SKM-1 (cell line): ENCODE data around the gene CALML4.
"Not testable (repeated sequence)": the region's sequence is repeated elsewhere in the genome, so short reads cannot be mapped to it uniquely, and the experiment has no call there.

Experiments used
- DNase-seq: peaks from one replicate; lab custom pipeline; 2025; ENCODE audit not compliant: unreplicated experiment; lab: John Stamatoyannopoulos, UW

CALML4 gene

DNA sequence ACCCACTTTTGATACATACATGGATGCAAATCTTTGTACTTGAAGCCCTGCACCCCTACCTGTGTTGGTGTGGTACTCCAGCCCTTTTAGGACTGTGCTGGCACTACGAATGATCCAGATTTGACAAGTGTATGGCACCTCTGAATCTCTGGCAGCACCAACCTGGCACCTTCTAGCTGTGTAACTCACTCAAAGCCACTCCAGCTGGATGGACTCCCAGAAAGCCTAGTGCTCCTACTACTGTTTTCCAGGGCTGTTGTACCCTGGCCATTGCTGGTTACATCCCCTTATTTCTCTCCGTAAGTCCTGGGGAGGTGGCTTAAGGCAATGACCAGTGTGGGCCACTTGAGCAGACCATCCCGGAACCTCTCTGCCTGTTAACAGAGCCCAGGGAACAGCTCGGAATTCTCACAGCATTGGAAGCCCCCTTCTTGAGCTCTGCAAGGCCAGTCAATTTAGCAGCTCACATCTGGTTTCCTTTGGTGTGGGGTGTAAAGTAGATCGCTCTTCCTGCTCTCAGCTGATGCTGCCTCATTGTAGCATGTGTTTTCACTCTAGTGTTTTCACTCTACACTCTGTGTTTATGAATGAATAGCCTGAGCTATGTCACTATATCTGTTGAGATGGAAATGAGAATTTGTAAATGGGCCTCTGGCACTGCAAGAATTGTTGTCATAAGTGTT is 12.2 kb downstream of the CALML4 start:
- DNase-seq: no peak

- no peak for DNase-seq
These were observed 13.0 kb downstream of the CALML4 start for GRCh38 chr15:68192117-68192516.

DNA sequence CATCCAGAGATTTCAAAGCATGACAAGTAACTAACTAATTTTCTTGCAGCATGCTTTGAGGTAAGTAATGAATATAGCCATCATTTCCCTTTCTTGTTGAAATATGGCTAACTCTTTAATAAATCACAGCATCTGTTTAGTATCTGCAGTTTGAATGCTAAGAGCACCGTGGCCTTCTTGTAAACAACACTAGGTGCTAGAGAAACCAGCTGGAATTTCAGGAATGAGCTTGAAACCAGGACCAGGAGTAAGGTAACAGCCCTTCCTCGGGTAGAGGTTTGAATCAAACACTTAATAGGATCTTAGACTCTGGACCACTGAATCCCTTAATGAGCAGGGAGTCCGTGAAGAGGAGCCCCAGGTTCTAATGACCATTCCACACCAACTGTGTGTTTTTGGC is 13.6 kb downstream of the CALML4 start:
- no peak for DNase-seq

DNA sequence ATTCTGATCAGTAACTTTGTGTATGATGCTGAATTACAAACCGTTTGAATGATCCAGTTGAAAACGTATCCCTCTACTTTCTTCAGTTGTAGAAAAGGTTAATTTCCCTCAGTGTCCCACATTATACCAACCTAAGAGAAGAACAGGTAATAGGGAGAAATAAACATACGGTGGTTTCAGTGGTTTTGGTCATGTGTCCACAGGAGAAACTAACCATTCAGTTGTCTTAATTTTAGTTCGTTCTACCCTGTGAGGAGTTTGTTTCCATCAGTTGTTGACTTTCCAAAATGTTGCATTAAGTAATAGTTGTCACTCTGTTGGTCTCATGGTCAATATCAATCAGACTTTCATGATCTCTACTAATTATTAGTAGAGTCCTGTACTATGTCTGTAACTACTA is 15.1 kb downstream of the CALML4 start:
- no peak for DNase-seq

DNA sequence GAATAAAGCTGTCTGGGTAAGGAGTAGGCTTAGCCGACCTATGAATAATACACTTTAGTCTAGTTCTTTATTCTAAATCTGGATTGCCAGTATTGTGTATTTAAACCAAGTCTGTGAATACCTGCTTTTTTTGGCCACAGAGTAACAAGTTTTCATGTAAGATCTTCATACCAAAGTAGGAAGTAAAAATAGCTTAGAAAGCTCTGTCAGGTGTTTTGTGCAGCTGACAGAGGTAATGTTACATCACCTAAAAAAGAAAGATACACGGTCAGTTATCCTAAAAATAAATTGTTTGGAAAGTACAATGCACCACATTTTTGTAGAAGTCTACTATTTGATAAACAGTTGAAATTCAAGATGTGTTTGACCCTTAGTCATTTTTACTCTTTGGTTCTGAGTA is 16.5 kb downstream of the CALML4 start:
- DNase-seq: no peak

DNA sequence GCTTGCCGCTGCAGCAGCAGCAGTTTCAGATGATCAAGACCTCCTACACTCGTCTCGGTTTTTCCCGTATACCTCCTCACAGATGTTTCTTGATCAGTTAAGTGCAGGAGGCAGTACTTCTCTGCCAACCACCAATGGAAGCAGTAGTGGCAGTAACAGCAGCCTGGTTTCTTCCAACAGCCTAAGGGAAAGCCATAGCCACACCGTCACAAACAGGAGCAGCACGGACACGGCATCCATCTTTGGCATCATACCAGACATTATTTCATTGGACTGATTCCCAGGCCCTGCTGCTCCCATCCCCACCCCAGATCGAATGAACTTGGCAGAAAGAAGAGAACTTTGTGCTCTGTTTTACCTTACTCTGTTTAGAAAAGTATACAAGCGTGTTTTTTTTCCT is 17.6 kb downstream of the CALML4 start:
- no peak for DNase-seq

- DNase-seq: no peak
These were observed 18.3 kb downstream of the CALML4 start for GRCh38 chr15:68186671-68187397.

- no peak for DNase-seq
These were observed 20.3 kb downstream of the CALML4 start for GRCh38 chr15:68184616-68185480.

GRCh38 chr15:68183616-68184315 is 21.4 kb downstream of the CALML4 start:
- no peak for DNase-seq

GRCh38 chr15:68177742-68178141 is 27.4 kb downstream of the CALML4 start:
- DNase-seq: no peak

DNA sequence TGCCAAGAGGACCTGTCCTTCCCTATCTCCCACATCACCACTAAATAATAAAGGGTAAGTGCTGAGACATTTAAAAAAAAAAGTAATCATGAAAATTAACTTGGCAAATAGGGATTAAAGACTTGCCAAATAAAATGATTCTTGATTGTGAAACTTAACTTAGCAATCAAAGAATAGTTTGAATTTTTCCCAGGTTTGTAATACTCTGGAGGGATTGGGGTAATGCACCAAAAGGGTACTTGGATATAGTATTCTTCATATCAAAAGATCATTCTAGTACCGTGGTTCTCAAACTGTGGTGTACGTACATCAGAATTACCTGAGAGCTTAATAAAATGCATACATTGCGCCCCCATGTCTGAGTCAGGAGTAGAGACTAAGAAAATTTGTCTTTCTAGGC is 28.5 kb downstream of the CALML4 start:
- DNase-seq: no peak

DNA sequence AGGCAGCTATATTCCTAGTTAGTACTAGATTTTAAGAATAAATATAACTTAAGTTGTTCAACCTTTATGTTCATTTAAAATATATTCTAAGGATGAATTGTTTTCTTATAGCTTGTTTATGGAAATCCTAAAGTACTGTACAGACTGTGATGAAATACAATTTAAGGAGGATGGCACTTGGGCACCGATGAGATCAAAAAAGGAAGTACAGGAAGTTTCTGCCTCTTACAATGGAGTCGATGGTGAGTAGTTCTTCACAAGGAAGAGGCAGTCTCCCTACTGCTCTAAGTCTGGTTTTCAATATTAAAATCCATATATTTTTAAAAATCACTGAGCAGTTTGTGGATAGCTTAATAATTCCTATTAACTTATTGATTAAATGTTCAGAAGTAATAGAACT is 29.6 kb downstream of the CALML4 start:
- no peak for DNase-seq

DNA sequence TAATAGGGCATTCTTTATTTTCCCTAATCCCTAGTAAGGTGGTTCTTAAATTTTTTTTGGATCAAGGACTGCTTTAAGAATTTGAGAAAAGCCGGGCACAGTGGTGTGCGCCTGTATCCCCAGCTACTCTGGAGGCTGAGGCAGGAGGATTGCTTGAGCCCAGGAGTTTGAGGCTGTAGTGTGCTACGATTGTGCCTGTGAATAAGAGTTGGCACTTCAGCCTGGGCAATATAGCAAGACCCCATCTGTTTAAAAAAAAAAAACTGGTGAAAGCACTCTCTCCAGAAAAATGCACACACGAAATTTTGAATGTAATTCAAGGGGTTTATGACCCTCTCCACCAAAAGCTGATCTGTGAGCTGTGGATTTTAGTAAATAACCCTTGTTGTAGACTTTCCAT is 32.0 kb downstream of the CALML4 start:
- DNase-seq: no peak

DNA sequence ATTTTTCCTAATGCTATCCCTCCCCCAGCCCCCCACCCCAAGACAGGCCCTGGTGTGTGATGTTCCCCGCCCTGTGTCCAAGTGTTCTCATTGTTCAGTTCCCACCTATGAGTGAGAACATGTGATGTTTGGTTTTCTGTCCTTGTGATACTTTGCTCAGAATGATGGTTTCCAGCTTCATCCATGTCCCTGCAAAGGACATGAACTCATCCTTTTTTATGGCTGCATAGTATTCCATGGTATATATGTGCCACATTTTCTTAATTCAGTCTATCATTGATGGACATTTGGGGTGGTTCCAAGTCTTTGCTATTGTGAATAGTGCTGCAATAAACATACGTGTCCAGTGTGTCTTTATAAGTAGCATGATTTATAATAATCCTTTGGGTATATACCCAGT is 33.1 kb downstream of the CALML4 start:
- DNase-seq: not testable (repeated sequence)

GRCh38 chr15:68166847-68167246 is 38.3 kb downstream of the CALML4 start:
- DNase-seq: no peak

DNA sequence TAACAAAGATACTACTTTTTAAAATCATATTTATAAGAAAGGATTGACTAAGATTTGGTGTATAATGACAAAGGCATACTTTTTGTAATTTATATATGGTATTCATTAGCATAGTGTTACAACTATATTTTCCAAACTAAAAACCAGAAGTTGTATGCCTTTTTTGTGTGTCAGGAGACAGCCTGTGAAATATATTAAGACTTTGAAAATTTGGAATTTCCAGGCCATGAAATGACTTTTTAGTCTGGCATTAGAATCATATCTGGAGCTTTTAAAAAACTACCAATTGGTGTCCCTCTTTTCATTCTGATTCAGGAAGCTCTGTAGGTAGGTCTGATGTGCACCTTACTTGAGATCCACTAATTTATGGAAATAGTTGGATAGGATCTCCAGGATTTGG is 41.9 kb downstream of the CALML4 start:
- no peak for DNase-seq

- DNase-seq: no peak
These were observed 47.0 kb downstream of the CALML4 start for GRCh38 chr15:68158046-68158628.

DNA sequence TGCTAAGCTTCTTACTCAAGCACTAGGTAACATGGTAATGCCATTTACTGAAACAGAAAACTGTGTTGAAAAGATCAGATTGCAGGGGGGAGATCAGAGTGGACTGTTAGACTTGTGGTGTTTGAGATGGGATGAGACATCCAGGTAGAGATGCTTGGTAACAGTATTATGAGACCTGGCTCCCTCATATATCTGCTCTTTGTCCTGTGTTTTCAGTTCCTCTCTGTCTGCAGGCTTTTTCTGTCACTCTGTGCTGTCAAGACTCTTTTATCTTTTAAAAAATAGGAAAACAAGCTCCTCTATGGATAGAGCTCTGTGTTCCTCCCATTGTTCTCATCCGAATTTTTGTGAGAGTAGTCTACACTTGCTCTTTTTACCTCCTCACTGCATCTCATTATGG is 48.1 kb downstream of the CALML4 start:
- DNase-seq: no peak

DNA sequence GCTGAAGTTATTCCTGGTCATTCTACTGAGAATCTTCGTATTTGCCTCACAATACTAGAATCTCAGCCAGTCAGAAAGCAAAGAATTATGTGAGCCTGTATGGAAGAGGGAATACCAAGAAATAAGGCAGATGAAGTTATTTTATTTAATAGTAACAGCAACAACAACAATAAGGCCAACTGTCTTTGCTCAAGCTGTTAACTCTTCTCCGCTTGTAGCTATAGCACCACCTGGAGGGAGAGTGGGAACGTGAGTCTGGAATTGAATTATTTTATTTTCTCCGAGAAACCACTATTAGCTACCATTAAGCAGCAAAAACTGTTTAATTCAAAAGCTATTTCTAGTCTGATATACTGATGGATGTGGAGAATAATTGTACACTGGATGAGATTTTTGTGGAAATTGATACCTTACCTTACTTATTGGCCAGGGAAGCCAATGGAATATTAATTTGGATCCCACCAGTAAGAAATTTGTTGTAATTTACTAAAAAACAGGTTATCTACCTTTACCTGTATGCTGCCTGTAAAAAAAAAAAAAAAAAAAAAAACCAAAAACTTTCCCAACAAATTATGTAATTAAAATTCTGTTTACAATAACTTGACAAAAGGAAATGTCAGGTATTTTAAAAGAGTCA is 50.1 kb downstream of the CALML4 start:
- peak; percentile 8 for DNase-seq

- DNase-seq: no peak
These were observed 52.8 kb downstream of the CALML4 start for GRCh38 chr15:68152342-68152741.
